ENCODE data around the gene CLPTM1L.

The CLPTM1L gene

GRCh38 chr5:1344975-1345838 lies at the start of gene CLPTM1L:
Gene CLPTM1L, minus strand, starts transcription at chr5:1345099. Its CDS starts 258 bp downstream, at chr5:1344841.
- DNase-seq (ENCODE audit: low spot score) = peak; percentile 99

- DNase-seq (ENCODE audit: low spot score) = no peak
Observed at GRCh38 chr5:1393571-1394501, 48.9 kb upstream of the CLPTM1L start.

GRCh38 chr5:1392801-1393565 lies 48.1 kb upstream of the CLPTM1L start:
- no peak for DNase-seq (ENCODE audit: low spot score)

- DNase-seq (ENCODE audit: low spot score) = no peak
Observed at GRCh38 chr5:1392261-1392660, 47.4 kb upstream of the CLPTM1L start.

- DNase-seq (ENCODE audit: low spot score) = no peak
Observed at GRCh38 chr5:1391691-1392090, 46.8 kb upstream of the CLPTM1L start.

- DNase-seq (ENCODE audit: low spot score) = no peak
Observed at GRCh38 chr5:1390861-1391600, 46.1 kb upstream of the CLPTM1L start.

- DNase-seq (ENCODE audit: low spot score) = no peak
Observed at GRCh38 chr5:1390333-1390732, 45.4 kb upstream of the CLPTM1L start.

GRCh38 chr5:1388383-1388967 lies 43.6 kb upstream of the CLPTM1L start:
- DNase-seq (ENCODE audit: low spot score) = no peak

GRCh38 chr5:1387876-1388275 lies 43.0 kb upstream of the CLPTM1L start:
- DNase-seq (ENCODE audit: low spot score) = no peak

GRCh38 chr5:1387059-1387755 lies 42.3 kb upstream of the CLPTM1L start:
- DNase-seq (ENCODE audit: low spot score) = no peak

- peak; percentile 85 for DNase-seq (ENCODE audit: low spot score)
Observed at GRCh38 chr5:1386274-1386717, 41.4 kb upstream of the CLPTM1L start.

GRCh38 chr5:1385395-1386273 lies 40.7 kb upstream of the CLPTM1L start:
- peak; percentile 96 for DNase-seq (ENCODE audit: low spot score)

GRCh38 chr5:1384521-1384920 lies 39.6 kb upstream of the CLPTM1L start:
- DNase-seq (ENCODE audit: low spot score) = no peak

- DNase-seq (ENCODE audit: low spot score) = no peak
Observed at GRCh38 chr5:1383886-1384401, 39.0 kb upstream of the CLPTM1L start.

GRCh38 chr5:1383344-1383743 lies 38.4 kb upstream of the CLPTM1L start:
- no peak for DNase-seq (ENCODE audit: low spot score)

- no peak for DNase-seq (ENCODE audit: low spot score)
Observed at GRCh38 chr5:1382248-1382700, 37.4 kb upstream of the CLPTM1L start.

- no peak for DNase-seq (ENCODE audit: low spot score)
Observed at GRCh38 chr5:1381370-1382247, 36.7 kb upstream of the CLPTM1L start.

- DNase-seq (ENCODE audit: low spot score) = no peak
Observed at GRCh38 chr5:1380910-1381309, 36.0 kb upstream of the CLPTM1L start.
